Stomach (tissue), 9 donors: ENCODE measurements around the gene FSD2. TPM values are rescaled to one million over a fixed set of nuclear protein-coding genes. Genes with fewer than 3 reads are reported as not detected.

Experiments used
- DNase-seq, 2 donors: peaks; one replicate each; pipeline versions ENCODE4 v3.0.0 to v3.0.0-alpha.2; 2013 to 2019
- H3K27ac ChIP-seq, 5 donors: fragments of 200-600 bp in 4 of 5; sonication (generic) in 4 of 5; one replicate each; pipeline ENCODE4 v1.5.1; 2013 to 2019; ENCODE audit warnings: mild to moderate bottlenecking in 1 of 5, moderate library complexity in 1 of 5
- H3K27me3 ChIP-seq, 3 donors: fragments of 200-600 bp; sonication (generic); one replicate each; pipeline ENCODE4 v1.5.1; 2017 to 2019; ENCODE audit warnings: mixed run types in 1 of 3
- H3K36me3 ChIP-seq, 4 donors: fragments of 200-600 bp; sonication (generic); 1 replicate in 3 of 4; 2 replicates in 1 of 4; pipeline ENCODE4 v1.5.1; 2016 to 2019
- H3K4me1 ChIP-seq, 4 donors: fragments of 200-600 bp; sonication (generic); one replicate each; pipeline ENCODE4 v1.5.1; 2016 to 2019
- H3K4me3 ChIP-seq, 4 donors: fragments of 200-600 bp; sonication (generic) in 3 of 4; one replicate each; pipeline ENCODE4 v1.5.1; 2016 to 2019; ENCODE audit warnings: mild to moderate bottlenecking in 1 of 4
- H3K9me3 ChIP-seq, 4 donors: fragments of 200-600 bp; sonication (generic); one replicate each; pipeline ENCODE4 v1.5.1; 2016 to 2019
- CTCF ChIP-seq, 7 experiments: fragments of 450-650 bp in 4 of 7; fragments of 200-600 bp in 3 of 7; sonication (generic) in 3 of 7; IDR thresholded peaks; one replicate each; pipeline ENCODE4 v1.5.1; 2016 to 2019; ENCODE audit warnings: antibody characterized with exemption in 7 of 7, control low read depth in 2 of 7, mild to moderate bottlenecking in 1 of 7
- EP300 ChIP-seq: sonication (generic); formaldehyde crosslinking; IDR thresholded peaks from one replicate; pipeline ENCODE4 v1.6.1; 2017; ENCODE audit warnings: antibody characterized with exemption
- POLR2A ChIP-seq, 4 donors: fragments of 450-650 bp; IDR thresholded peaks; one replicate each; pipeline ENCODE4 v1.6.1; 2016; ENCODE audit warnings: antibody characterized with exemption in 4 of 4, control low read depth in 2 of 4, mild to moderate bottlenecking in 1 of 4, moderate library complexity in 1 of 4
- POLR2AphosphoS5 ChIP-seq, 3 donors: sonication (generic); formaldehyde crosslinking; IDR thresholded peaks; one replicate each; pipeline ENCODE4 v1.6.1; 2016; ENCODE audit warnings: antibody characterized with exemption in 3 of 3
- WGBS, 5 donors: extraction: QIAGEN DNeasy Blood & Tissue Kit in 3 of 5; methylation state at CpG; one replicate each; pipeline versions ENCODE4 v1.1.5 to v1.1.7; 2013 to 2018; 5-methylcytosine and 5-hydroxymethylcytosine counted together
- intact Hi-C: fragments of 100-400 bp; cut with DNase I; formaldehyde crosslinking; loops from one replicate; pipeline ENCODE4 v1.15.1; 2023; ENCODE audit warnings: low total_unique reads
- polyA plus RNA-seq, 3 donors: library from polyadenylated mRNA; stranded (reverse); fragments of 200-250 nt; gene quantifications; one replicate each; pipeline ENCODE4 v1.2.3, GENCODE V29; 2013
- total RNA-seq, 5 donors: library from RNA; depleted of rRNA; stranded (reverse); fragments of >200 nt; gene quantifications; one replicate each; pipeline versions ENCODE4 v1.1.0 to v1.2.3, GENCODE V29; 2014 to 2016
- donor health status: healthy with polysubstance abuse.
- donor health status: Bipolar disorder and iron deficiency.
- donor health status: healthy.

FSD2 gene
- total and polyA plus RNA-seq, 8 donors = under 0.01 to 0.03 TPM; not detected in 6

GRCh38 chr15:82809308-82810060 is 3.6 kb upstream of the FSD2 start, which contains the start of gene WHAMM:
WHAMM (plus strand) TSS chr15:82809628; CDS start chr15:82809727, 99 bp downstream.
- peak; percentile 99 for DNase-seq
- Histone ChIP-seq H3K4me1 (peaks cover 12 to 39% (median 26%) of the 10 kb centered on the region in 4 donors), H3K4me3 (peak within 1 kb of the TSS; percentile 85 to 96 (median 90)), H3K36me3 (peaks cover 7 to 18% (median 15%) of the 10 kb centered on the region in 4 donors), H3K27ac (peak within 1 kb of the TSS; percentile 99 to 100 (median 100)), H3K27me3 (no peaks in the 10 kb centered on the region), H3K9me3 (no peaks in the 10 kb centered on the region)
- TF ChIP-seq EP300 (no peak), POLR2A (IDR thresholded peaks at IDR 0.05) (peak in 2 of 4 donors; percentile 93 to 95), POLR2AphosphoS5 (IDR thresholded peaks at IDR 0.05) (peak; percentile 91 to 98 (median 97)), CTCF (IDR thresholded peaks at IDR 0.05) (peak in 1 of 7 experiments; percentile 13)
- intact Hi-C loops = no loop called here
- 0 to 1% (median 0%) methylated on average over 17 to 67 of the region's 67 CpGs for WGBS, 5 donors

- peak in 1 of 2 donors; percentile 8 for DNase-seq
- intact Hi-C loops = no loop called here
- 69 to 85% (median 82%) methylated on average over 9 of the region's 9 CpGs for WGBS, 5 donors
These were observed 2.8 kb upstream of the FSD2 start for GRCh38 chr15:82808634-82809041.

GRCh38 chr15:82807920-82808633 is 2.2 kb upstream of the FSD2 start:
- H3K4me3 ChIP-seq = no peak overlapping the region
- no peaks in the 10 kb centered on the region for H3K9me3 ChIP-seq
- peaks cover 12 to 31% (median 22%) of the 10 kb centered on the region in 4 donors for H3K4me1 ChIP-seq
- WGBS, 5 donors = 82 to 89% (median 87%) methylated on average over 11 of the region's 11 CpGs
- DNase-seq = no peak
- no peak for TF ChIP-seq EP300
- TF ChIP-seq POLR2AphosphoS5 (IDR thresholded peaks at IDR 0.05) = no peak
- TF ChIP-seq POLR2A (IDR thresholded peaks at IDR 0.05) = no peak
- TF ChIP-seq CTCF (IDR thresholded peaks at IDR 0.05) = no peak
- peaks cover 0 to 4% (median 2%) of the 10 kb centered on the region in 4 donors for H3K36me3 ChIP-seq
- H3K27ac ChIP-seq = peak overlapping the region in 2 of 5 donors; percentile 99 to 100
- intact Hi-C loops = no loop called here
- no peaks in the 10 kb centered on the region for H3K27me3 ChIP-seq

More at GRCh38 chr15:82808634-82809041, 2.8 kb upstream of the FSD2 start:
- peak overlapping the region in 4 of 5 donors; percentile 99 to 100 (median 100) for H3K27ac ChIP-seq
- peak overlapping the region in 1 of 4 donors; percentile 85 for H3K4me3 ChIP-seq
- H3K9me3 ChIP-seq = no peaks in the 10 kb centered on the region
- peaks cover 12 to 36% (median 24%) of the 10 kb centered on the region in 4 donors for H3K4me1 ChIP-seq
- TF ChIP-seq POLR2AphosphoS5 (IDR thresholded peaks at IDR 0.05) (no peak), POLR2A (IDR thresholded peaks at IDR 0.05) (no peak), CTCF (IDR thresholded peaks at IDR 0.05) (no peak), EP300 (no peak)
- H3K36me3 ChIP-seq = peaks cover 1 to 9% (median 7%) of the 10 kb centered on the region in 4 donors
- H3K27me3 ChIP-seq = no peaks in the 10 kb centered on the region

- Histone ChIP-seq H3K4me1 (peaks cover 0 to 8% (median 3%) of the 10 kb centered on the region in 4 donors), H3K27ac (no peak overlapping the region), H3K27me3 (peaks cover 0 to 4% (median 0%) of the 10 kb centered on the region in 3 donors), H3K36me3 (no peaks in the 10 kb centered on the region), H3K4me3 (no peak overlapping the region), H3K9me3 (no peaks in the 10 kb centered on the region)
- DNase-seq = peak in 1 of 2 donors; percentile 50
- 20 to 59% (median 31%) methylated on average over 1 of the region's 1 CpG for WGBS, 5 donors
- TF ChIP-seq EP300 (no peak), POLR2A (IDR thresholded peaks at IDR 0.05) (no peak), POLR2AphosphoS5 (IDR thresholded peaks at IDR 0.05) (no peak), CTCF (IDR thresholded peaks at IDR 0.05) (no peak)
- intact Hi-C loops = no loop called here
These were observed 1.3 kb downstream of the FSD2 start for GRCh38 chr15:82804575-82804949.
